NAMALWA (cell line): Measurements from ENCODE around the gene KCNG2.

ENCODE experiments used
- DNase-seq: peaks from one replicate; pipeline ENCODE4 v3.0.0-alpha.2; 2015; ENCODE audit warnings: low spot score

Gene KCNG2

GRCh38 chr18:79942211-79942610 is 144.5 kb downstream of the KCNG2 start:
- DNase-seq, result no peak

DNA sequence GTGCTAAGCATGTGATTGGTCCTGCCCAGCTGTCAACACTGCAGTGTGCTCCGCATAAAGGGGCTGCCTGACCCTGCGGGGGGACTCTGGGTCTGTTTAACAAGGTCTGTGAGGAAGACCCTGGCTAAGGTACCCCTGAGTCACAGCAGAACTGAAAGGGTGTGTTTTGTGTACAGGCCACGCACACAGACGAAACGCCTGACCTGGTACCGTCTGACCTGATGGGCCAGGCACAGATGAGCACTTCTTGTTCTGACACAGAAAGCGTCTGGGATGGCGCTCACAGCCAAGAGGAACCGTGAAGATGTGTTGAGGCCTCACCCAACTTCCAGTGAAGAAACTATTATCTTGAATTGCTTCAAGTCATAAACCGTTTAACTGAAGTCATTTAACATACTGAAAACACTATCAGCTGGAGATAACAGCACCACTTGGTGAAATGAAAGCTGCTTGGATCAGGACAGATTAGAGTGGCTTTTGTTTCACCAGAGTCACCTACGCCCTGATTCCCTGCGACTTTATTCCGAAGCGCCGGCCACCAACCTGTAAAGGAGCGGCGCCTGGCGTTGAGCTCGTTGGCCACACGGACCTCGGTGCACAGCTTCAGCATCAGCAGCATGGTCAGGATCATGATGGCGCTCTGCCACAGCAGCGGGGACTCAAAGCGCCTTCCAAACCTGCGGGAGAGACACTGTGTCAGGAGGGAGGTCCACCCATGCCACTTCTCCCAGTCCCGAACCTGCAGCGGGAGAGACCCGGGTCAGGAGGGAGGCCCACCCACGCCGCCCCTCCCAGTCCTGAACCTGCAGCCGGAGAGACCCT is 145.3 kb downstream of the KCNG2 start:
- DNase-seq, result no peak

- no peak for DNase-seq
Measured at GRCh38 chr18:79943608-79944125, 145.9 kb downstream of the KCNG2 start.

GRCh38 chr18:79944126-79944731 is 146.5 kb downstream of the KCNG2 start:
- DNase-seq, result no peak

GRCh38 chr18:79944746-79945117 is 147.0 kb downstream of the KCNG2 start:
- DNase-seq, result no peak

- no peak for DNase-seq
Measured at GRCh38 chr18:79945118-79946042, 147.6 kb downstream of the KCNG2 start.

- no peak for DNase-seq
Measured at GRCh38 chr18:79947054-79947755, 149.5 kb downstream of the KCNG2 start.

DNA sequence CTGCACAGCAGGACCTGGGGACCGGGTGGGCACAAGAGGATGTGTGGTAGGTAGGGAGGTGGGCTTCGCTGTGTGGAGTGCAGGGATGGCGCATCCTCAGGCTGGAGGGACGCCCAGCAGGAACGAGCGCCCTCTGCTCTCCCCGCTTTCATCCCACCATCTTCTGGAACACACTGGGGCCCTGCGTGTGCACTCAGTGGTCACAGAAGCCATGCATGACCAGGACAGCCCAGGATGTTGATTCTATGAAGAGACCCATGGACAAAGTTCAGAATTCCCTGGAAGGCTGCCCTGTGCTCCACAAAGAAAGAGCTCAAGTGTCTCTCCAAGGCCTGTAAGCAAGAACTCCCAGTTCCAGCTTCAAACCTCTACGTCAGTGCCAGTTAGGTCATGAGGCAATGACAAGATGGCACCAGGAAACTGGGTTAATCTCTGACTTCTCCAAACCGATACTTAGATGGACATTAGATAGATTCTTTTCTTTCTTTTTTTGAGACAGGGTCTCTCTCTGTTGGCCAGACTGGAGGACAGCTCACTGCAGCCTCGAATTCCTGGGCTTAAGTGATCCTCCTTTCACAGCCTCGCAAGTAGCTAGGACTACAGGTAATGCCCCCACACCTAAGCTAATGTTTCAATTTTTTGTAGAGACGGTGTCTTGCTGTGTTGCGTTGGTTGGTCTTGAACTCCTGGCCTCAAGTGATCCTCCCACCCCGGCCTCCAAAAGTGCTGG is 150.3 kb downstream of the KCNG2 start:
- no peak for DNase-seq

GRCh38 chr18:79948719-79949411 is 151.1 kb downstream of the KCNG2 start:
- DNase-seq, result no peak
